Vein endothelial cell (primary cell): ENCODE measurements around the gene EWSR1. TPM values are rescaled to one million over a fixed set of nuclear protein-coding genes. Genes with fewer than 3 reads are reported as not detected.

Experiments used
- small RNA-seq: library from RNA; depleted of rRNA; stranded (forward); fragments of <200 nt; gene quantifications from one replicate; pipeline ENCODE3, GENCODE V24; 2012
- total RNA-seq: library from RNA; depleted of rRNA; stranded (reverse); fragments of >200 nt; gene quantifications from 2 replicates; pipeline ENCODE4 v1.2.3, GENCODE V29; 2012

Gene EWSR1, protein sequence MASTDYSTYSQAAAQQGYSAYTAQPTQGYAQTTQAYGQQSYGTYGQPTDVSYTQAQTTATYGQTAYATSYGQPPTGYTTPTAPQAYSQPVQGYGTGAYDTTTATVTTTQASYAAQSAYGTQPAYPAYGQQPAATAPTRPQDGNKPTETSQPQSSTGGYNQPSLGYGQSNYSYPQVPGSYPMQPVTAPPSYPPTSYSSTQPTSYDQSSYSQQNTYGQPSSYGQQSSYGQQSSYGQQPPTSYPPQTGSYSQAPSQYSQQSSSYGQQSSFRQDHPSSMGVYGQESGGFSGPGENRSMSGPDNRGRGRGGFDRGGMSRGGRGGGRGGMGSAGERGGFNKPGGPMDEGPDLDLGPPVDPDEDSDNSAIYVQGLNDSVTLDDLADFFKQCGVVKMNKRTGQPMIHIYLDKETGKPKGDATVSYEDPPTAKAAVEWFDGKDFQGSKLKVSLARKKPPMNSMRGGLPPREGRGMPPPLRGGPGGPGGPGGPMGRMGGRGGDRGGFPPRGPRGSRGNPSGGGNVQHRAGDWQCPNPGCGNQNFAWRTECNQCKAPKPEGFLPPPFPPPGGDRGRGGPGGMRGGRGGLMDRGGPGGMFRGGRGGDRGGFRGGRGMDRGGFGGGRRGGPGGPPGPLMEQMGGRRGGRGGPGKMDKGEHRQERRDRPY
- 226 and 264 TPM in 2 replicates for total RNA-seq

DNA sequence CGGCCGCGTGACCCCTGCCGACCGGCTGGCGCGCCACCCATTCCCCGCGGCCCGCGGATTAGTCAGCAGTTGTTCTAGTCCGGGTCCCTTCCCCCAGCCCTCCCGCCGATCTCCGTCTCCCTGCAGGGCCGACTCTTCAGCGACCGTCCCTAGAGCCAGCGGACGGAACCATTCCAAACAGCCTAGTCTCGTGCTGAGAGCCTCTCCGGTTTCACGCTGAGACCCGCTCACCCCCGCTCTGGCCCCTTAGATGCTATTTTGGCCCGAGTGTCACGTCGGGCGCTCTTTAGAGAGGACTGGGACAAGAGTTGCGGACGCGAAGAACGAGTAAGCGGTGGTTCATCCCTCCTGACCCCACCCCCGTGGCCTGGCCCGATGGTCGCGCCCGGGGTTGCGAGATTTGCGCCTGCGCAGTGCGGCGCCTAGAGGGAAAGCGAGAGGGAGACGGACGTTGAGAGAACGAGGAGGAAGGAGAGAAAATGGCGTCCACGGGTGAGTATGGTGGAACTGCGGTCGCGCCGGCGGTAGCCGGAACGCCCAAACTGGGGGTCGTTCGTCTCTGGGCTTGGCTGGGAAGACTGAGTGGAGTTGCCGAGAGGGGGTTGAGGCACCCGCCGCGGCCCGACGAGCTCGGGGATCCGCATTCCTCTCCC is at the start of gene EWSR1, which contains the start of gene RHBDD3:
TSS of gene EWSR1 (plus strand) at position 411 of the 653 bp plus-strand sequence. CDS start at position 480, 69 bp downstream.
TSS of gene RHBDD3 (minus strand) at position 124 of the 653 bp plus-strand sequence. CDS start 2,355 bp downstream, outside the sequence.

DNA sequence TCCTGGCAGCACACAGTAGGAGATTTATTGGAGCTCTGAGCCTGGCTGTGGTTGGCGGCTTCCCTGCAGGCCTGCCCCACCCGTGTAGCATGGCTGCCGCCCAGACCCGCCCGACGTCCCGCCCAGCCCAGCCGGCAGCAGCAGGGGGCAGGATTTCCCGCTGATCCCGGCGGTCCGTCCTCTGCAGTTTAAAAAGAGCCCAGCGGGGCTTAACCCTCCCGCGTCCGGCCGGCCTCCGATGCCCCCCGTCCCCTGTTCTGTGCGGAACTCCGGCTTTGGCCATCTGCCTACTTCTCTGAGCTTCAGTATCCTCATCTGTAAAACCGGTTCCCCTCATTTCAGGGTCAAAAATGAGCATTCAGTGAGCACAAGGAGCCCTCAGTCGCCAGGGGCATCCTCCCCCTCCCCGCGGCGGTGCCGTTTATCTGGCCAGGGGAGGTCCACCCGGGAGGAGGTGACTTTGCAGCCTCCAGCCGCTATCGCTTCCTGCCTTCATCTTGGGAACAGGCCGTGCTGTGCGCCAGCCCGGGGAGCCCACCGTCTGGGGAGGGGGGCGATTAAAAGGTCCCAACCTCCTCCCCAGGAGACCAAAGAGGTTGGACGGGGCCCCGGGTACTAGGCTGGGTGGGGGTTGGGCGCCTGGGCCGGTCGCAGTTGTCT is 38.2 kb downstream of the EWSR1 start, which contains the start of gene GAS2L1:
TSS of gene GAS2L1 (plus strand) at position 476 of the 660 bp plus-strand sequence. CDS start 1,456 bp downstream, outside the sequence.

DNA sequence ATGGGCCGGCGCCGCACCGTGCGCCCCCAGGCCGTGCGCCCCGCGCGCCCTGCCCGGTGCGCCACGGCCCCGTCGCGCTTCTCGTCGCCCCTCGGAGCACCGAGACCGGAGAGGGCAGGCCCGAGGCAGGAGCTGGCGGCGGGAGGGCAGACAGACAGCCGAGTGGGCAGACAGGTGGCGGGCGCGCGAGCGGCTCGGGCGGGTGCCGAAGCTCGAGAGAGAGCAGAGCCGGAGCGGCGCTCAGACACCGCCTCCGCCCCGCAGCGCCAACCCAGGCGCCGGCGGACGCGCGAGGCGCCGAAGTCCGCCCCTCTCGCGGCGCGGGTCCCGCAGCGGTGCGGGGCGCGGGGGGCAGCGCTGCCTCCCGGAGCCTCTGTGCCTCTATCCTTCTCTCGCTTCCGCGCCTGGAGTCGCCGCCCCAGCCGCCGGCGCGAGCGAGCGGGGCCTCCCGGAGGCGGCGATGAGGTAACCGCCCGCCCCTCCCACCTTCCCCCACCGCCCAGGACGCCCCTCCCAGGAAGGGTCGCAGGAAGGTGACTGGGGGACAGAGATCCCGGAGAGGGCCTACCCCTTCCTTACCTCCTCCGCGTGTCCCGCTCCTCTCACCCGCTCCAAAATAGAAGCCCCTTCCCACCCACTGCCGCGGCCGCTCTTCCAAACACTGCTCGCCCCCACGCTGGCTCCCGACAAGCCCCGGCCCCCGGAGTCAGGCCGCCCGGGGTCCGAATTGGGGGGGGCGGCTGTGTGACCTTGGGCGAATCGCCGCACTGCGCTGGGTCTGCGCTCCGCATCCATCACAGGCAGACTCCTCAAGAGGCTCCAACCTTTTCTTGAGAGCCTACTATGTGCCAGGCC is 47.4 kb downstream of the EWSR1 start, which contains the start of gene RASL10A:
TSS of gene RASL10A (minus strand) at position 412 of the 855 bp plus-strand sequence. CDS start 451 bp downstream, outside the sequence.

Small RNA genes lying within 50 kb of the gene (small RNA-seq; reads per million reads assigned to genes)
- not detected for gene MIR3653

Other genes with a start within 250 kb of the EWSR1 start
- gene C22orf31, start 206.4 kb upstream of the EWSR1 start, total RNA-seq = not detected in 2 replicates
- gene KREMEN1, start 195.2 kb upstream of the EWSR1 start, total RNA-seq = 0.65 and 0.67 TPM in 2 replicates
- under 0.01 TPM in 1 of 2 replicates, not detected in the other for gene EMID1, start 62.4 kb upstream of the EWSR1 start, total RNA-seq
- gene RHBDD3, start 287 bp upstream of the EWSR1 start, total RNA-seq = 29.4 and 31.4 TPM in 2 replicates
- gene GAS2L1, start 38.4 kb downstream of the EWSR1 start, total RNA-seq = 27.2 and 38.2 TPM in 2 replicates
- 0.96 and 1.3 TPM in 2 replicates for gene RASL10A, start 47.4 kb downstream of the EWSR1 start, total RNA-seq
- gene AP1B1, start 120.3 kb downstream of the EWSR1 start, total RNA-seq = 139 and 142 TPM in 2 replicates
- gene RFPL1, start 170.3 kb downstream of the EWSR1 start, total RNA-seq = not detected in 2 replicates
- gene NEFH, start 211.9 kb downstream of the EWSR1 start, total RNA-seq = 0.86 and 0.98 TPM in 2 replicates